Activated CD4-positive, alpha-beta T cell treated with anti-CD3 and anti-CD28 coated beads, Interleukin-2, Interleukin-6, amounts not matched to agents 100 ng/mL and 50 ng/mL, durations not matched to agents 16 hours and 8 hours (primary cell): ENCODE measurements around the gene EHF.
A peak's percentile ranks its signal among the peaks of the same experiment; 100 is the strongest.

Experiments
- DNase-seq: peaks from one replicate; pipeline ENCODE4 v3.0.0-alpha.2; 2020

EHF gene

DNA sequence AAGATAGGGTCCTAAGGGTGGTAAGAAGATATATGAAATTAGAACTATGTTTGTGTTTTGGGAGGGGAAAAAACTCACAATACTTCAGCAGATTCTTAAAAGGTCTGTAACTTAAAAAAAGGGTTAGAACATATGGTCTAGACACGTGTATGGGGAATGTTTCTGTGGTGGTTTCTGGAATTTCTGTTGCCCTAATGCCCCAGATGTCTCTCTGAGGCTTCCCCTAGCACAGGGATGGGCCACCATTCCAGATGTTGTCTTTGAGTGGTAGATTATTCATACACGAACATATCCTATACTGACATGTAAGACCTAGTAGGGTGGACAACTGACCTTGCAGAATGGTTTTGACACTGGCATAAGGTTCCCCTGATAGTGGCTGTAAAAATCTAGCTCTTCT lies 26.2 kb downstream of the EHF start:
- DNase-seq: no peak

DNA sequence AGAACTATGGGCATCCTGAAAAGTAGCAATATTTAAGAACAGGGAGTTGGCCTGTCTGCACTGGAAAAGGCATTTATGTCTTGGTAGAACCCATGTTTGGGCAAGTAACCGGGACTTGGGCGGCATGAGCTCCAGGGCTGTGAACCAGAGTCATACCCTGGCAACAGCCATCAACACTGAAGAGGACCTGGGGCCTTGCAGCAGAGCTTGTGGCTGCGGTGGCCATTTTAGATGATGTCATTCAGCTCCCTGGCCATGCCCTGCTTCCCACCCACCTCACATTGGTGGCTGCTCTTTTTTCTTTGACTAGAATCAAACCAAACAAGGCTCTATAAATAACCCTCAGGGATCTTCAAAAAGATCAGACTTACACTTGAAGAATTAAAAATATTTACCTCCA lies 26.6 kb downstream of the EHF start:
- no peak for DNase-seq

DNA sequence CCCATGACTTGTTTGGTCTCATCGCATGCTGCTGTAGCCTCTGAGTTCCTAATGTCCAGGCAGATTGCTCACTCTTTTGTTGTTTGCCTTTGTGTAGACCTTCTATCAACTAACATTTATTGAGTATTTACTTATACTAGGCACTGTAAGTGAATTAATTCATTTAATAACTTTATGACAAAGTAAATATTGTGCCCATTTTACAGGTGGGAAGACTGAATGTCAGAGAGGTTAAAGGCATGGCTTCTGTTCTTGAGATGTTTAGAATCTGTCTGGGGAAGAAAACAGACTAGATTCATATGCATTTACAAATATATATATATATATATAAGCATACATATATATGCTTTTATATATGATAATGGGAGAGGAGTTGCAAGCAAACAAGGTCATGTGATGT lies 27.1 kb downstream of the EHF start:
- DNase-seq: no peak

DNA sequence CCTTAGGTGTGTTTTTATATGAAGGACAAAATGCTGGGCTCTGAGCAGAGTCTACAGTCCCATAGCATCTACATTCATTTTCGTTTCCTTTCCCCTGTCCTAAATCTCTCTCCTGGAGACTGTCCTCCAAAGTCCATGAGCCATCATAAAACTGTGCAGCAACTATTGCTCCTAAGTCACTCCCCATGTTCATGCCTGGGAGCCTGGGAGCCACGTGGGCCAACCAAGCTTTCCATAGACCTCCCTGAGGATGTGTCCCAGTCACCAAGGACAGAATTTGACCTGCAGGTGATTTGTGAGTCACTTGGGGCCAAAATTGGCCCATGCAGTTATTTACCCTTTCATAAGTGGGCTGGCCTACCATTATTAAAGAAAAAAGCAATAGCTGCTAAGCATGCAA lies 28.7 kb downstream of the EHF start:
- DNase-seq: no peak

DNA sequence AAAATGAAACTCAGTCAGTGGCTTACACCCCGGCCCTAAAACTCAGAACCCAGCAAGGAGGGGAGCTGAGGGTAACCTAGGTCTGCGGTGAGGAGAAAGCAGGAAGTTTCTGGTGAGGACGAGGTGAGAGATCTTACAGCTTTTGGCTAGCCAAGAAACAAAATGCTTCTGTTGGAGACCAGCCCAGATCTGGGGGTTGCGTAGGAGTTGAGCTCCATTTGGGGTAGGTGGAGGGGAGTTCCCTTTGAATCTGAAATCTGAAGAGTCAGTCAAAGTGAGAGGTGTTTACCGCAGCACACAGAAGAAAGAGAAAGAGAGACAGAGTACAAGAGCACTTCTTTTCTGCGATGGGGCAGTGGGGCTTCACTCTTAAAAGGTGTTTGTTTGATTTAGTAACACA lies 29.6 kb downstream of the EHF start:
- peak; percentile 91 for DNase-seq

DNA sequence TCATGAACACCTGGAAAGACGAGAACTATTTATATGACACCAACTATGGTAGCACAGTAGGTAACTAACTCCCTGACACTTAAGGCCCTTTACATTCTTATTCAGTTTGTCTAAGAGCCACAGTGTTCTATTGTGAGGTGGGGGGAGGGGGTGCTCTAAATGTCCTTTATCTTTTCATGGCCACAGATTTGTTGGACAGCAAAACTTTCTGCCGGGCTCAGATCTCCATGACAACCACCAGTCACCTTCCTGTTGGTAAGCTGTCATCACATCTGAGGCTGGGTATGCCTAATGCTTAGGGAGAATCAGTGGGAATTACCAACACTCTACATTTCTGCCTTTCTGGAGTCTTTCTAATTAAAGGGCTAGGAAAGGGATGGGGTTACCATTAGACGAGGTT lies 30.7 kb downstream of the EHF start:
- DNase-seq: no peak

DNA sequence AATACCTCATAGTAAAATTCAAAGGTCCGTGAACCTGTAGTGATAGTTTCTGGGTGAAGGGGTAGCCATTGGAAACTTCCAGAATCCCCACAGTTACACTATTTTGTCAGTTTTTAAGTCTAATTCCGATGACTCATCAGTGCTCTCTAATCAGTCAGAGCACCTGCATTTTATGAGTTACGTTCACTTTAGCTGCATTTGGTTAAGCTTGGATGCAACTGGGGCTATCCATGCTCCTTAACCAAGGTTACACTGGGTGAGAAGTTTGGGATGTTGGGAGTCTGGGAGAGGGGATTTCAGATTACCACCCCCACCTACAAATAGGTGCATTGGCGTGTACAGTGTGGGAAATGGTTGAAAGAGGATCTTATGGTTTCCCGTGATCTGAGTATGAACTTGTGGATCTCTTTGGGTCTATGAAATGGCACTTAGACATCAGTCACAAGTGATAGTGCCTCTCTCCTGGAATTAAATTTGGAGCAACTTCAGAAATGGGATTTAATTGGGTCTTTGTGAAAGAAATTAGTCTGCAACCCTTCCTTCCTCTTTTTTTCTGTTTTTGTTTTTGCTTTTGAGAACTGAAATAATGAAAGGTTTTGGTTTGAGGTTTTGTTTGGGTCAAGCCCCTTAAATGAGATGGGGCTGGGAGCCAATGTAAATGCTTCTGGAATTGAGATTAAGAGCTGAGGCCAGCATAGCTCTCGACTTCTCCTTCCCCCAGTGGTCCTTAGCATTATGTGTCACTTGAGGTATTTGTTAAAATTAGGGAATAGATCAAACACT lies 31.5 kb downstream of the EHF start:
- no peak for DNase-seq

DNA sequence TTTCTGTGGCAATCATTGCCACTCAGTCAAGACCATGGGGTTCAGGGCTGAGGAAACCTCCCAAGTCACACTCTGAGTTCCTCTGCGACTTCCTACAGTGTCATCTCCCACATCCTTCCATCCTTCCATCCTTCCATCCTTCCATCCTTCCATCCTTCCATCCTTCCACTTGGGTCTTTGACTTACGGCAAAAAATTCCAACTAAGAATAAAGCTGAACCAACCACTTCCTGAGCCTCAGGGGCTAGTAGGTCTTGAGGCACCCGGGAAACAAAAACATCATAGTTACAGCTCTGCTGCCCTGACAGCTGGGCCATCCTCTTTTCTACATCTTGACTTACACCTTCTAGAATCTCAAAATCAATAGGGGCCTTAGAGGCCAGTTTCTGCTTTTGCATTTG lies 32.1 kb downstream of the EHF start:
- no peak for DNase-seq

DNA sequence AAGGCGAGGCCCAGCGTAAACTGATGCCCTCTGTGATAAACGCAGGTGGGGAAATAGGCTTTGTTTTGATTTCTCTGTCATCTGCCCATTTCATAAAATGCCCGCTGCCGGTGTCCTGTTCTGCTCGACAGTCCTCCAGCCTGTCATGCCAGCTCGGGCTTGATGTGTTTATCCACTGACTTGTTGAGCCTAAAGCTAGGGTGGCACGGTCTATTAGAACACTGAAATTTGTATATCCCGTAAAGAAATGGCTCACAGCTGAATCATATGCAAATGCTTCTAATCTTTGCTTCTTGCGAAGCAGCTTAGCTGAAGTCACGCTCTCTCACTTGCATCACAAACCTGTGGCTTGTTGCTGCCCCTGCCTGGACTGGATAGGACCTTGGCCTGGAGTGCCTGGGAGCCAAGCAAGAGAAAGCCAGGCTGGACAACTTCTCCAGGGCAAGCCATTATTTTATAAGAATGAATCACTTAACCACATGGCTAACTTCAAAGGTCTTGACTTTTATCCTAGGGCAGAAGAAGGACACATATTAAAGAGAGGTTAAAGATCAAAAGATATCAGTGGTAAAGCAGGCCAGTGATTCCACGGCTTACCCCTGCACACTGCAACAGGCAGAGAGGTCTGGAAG lies 33.1 kb downstream of the EHF start:
- no peak for DNase-seq

DNA sequence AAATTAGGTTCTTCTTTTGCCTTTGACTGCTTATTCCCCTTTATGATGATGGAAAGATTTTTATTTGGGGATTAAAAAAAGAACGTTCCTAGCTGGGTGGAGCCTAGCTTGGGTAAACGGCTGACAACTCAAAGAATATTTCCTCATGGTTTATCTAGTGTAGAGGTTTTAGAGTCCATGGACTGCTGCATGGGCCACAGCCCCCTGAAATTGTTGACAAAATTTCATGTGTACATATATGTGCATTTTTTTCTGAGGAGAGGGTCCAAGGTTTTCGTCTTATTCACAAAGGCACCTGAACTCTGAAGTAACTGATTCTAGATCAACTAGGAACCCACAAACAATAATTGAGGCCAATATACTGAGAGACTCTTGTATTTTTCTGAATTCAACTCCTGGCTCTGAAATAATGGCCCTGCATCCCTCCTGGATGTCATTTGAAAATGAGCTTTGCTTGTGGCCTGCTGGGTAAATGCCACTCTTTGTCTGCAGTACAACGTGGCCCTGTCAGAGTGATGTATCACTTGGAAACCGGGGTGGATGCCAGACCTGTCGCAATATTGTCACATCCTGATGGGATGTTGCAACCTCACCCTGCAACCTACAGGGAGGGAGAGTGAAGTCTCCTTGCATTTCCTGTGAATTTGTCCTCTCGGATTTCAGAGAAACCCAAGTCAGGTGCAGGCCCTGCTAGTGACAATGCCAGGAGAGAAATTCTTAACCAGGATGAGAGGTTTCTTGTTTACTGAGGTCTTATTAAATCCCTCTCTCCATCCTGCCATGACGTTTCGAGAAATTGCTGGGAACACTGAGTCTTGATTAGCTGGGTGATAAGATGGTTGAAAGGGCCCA lies 33.8 kb downstream of the EHF start:
- DNase-seq: no peak

DNA sequence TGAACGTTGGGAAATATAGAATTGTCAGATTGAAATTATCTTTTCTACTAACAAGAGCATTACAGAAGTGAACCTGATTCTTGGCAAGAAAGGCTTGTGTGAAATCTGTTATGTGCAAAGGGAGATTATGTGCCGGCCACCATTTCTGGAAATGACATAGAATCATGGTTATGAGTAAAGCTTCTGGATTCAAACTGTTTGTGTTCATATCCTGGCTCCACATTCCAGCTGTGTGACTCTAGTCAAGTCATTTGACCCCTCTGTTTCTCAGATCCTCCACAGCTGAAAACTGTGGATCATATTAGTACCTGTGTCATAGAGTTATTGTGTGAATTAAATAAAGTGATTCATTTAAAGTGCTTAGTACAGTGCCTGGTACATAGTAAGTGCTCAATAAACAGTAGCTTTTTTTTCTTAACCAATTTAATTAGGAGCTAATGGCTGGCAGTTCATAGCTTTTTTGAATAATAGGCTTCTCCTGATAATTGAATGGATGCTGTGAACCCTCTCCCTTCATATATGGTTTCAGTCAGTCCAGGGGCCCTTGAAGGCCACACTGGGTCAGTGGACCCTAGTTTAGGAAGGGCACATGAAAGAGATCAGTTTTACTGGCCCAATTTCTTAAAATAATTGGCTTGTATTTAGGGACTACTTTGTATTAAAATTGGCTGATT lies 34.6 kb downstream of the EHF start:
- DNase-seq: peak; percentile 18

DNA sequence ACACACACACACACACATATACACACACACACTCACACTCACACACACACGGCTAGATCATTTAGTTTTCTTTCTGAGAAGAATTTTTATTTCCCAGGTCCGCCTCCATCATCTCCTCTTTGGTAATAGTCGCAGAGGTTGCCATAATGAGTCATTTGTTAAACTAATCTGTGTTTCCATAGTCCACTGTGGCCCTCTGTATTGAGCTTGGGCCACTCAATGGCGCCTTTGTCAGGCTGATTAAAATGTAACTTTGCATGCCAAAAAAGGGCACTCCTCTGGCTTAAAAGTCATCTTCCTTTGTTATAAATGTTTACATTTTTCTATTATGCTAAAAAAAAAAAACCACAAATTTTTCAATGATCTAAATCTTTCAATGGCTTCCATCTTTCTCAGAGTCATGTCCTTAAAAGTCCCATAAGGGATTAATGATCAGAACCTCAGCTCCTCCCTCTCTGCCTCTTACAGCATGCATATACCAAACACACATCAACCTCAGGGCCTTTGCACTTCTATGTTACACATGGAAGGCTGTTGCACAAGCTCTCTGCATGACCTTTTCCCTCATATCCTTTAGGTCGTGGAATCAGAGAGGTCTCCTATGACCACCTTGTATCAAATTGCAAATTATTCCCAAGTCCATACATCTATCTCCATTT lies 35.3 kb downstream of the EHF start:
- no peak for DNase-seq

DNA sequence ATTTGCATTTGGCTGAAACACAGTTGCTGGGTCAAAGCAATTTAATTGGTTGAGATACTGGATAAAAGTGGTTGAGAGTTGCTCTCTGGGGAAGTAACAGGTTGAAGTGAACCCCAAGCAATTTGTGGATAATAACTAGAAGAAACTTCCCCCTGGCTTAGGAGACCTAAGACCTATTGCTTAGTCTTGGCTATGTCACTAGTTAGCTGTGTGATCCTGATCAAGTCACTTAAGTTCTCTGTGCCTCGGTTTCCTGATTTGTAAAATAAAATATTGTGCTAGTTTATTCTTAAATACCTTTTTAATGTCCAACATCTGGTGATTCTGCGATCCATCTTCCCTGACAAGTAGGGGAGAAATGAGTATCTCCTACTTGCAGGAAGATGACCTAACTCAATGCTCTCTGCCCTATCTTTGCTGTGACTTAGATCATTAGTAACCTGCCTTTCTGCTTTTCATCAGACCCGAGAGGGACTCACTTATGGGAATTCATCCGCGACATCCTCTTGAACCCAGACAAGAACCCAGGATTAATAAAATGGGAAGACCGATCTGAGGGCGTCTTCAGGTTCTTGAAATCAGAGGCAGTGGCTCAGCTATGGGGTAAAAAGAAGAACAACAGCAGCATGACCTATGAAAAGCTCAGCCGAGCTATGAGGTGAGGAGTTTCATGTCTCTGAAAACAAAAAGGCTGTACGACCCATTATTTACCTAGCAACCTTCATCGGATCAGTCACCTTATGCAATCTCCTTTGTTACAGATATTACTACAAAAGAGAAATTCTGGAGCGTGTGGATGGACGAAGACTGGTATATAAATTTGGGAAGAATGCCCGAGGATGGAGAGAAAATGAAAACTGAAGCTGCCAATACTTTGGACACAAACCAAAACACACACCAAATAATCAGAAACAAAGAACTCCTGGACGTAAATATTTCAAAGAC lies 37.5 kb downstream of the EHF start:
- DNase-seq: no peak

DNA sequence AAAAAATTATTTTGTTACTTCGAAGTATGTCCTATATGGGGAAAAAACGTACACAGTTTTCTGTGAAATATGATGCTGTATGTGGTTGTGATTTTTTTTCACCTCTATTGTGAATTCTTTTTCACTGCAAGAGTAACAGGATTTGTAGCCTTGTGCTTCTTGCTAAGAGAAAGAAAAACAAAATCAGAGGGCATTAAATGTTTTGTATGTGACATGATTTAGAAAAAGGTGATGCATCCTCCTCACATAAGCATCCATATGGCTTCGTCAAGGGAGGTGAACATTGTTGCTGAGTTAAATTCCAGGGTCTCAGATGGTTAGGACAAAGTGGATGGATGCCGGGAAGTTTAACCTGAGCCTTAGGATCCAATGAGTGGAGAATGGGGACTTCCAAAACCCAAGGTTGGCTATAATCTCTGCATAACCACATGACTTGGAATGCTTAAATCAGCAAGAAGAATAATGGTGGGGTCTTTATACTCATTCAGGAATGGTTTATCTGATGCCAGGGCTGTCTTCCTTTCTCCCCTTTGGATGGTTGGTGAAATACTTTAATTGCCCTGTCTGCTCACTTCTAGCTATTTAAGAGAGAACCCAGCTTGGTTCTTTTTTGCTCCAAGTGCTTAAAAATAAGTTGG lies 38.3 kb downstream of the EHF start:
- no peak for DNase-seq

DNA sequence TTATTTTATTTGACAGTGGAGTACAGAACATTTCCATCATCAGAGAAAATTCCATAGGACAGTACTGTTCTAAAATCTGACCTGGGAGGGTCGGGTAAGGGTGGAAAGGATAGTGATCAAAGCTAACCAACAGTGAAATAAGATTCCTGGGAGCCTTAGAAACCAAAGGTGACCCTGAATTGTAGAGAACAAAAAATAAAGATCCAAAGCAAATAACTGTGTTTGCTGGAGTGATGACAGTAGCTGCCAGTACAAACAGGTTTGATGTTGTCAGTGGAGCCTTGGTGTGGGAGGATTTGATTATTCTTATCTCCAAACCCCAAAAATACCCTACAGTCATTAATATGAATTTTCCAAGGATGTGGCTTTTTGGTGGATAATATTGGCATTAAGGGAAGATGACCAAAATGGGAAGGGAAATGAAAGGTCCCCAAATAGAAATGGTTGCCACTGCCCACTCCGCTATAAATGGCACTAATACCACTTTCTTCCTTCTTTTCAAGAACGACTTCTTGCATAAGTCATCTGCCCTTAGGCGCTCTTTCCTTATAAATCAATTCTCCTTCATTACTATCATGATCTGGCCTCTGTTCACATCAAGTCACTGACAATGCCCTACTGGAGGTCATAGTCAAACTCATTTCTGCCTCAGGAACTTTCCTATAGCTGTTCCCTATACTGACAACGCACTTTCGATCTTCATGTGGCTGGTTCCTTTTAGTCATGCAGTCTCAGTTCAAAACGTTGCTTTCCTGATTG lies 44.4 kb downstream of the EHF start:
- DNase-seq: no peak

DNA sequence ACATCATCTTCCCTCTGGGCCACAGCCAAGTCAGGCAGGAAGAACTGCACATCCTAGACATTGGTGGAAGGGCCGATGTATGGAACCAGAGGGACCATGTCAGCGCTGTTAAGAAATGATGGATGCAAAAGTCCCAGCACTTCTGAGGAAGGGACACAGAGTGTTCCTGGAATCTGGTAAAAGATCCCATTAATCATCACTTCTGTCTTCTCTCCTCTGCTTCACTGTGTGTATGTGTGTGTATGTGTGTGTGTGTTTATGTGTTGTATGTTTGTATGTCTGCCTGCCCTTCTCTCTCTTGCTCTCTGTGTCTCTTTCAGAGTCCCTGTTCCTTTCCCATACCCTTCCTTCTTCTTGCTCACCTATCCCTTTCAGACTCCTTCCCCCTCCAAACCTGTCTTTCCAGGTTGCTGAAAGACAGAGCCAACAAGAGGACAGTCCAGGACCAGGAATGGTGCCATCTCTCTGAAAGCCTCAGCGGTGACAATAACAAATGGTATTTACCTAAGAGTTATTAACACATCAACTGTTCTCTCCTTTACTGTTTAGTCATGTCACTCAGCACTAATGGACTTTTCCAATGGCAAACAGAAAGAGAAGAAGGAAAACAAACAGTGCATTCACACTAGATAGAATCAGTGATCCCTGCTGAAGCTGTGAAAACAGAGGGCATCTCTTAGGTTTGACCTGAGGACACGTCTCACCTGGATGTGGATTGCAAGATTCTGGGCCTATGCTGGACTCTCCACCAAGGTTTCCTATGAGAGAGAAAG lies 47.1 kb downstream of the EHF start:
- DNase-seq: no peak

DNA sequence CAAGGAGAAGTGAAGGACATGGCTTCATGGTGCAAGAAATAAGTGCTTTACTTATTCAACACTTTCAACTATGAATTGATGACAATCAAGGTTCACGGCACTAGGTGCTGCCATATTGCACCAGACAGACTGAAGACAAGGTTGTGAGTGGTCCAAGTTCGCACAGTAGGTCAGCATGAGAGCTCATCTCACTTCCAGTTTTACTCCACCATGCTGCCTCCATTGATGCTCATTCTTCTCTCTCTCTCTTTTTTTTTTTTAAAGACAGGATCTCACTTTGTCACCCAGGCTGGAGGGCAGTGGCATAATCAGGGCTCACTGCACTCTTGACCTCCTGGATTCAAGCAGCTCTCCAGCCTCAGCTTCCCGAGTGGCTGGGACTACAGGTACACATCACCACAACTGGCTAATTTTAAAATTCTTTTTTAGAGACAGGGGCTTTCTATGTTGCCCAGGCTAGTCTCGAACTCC lies 47.7 kb downstream of the EHF start:
- DNase-seq: no peak

DNA sequence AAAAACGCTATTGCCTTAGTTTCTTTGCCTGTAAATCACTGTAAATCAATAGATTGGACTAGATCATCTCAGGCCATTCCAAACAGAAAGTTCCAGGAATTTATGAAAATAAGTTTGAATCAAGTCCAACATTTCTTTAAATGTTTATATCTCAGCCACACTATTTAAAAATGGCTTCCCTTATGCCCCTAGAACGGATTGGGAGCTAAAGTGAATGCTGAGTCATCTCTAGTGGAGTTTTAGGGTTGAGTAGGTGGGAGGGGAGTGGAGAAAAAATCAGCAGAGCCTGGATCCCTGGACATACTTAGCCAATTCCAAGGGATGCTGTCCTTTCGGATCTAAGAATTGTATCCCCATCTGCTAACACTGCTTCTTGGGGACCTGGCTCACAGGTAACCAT lies 48.6 kb downstream of the EHF start:
- no peak for DNase-seq

DNA sequence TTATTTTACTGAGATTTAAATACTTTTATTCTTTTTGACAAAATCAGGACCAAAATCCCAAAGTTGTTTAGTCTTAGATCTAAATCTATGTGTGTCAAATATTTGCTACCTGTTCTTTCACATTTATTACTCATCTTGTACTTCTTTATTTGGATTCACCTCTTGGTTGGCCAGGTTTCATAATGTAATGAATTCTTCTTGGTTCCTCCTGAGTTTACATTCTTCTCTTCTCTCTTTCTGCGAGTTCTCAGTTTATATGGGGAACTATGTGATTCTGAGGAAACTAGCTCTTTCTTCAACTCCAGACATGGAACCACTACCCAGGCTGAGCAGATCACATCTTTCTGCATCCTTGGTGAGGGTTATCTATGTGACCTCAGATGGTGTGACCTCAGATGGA lies 50.2 kb downstream of the EHF start:
- DNase-seq: no peak
